ENCODE data around the gene MAG. TPM values are rescaled to one million over a fixed set of nuclear protein-coding genes. Genes with fewer than 3 reads are reported as not detected.

MAG gene
- total and polyA plus RNA-seq, 12 donors, result 0.33 to 45.0 (median 2.1) TPM; not detected in 1

DNA sequence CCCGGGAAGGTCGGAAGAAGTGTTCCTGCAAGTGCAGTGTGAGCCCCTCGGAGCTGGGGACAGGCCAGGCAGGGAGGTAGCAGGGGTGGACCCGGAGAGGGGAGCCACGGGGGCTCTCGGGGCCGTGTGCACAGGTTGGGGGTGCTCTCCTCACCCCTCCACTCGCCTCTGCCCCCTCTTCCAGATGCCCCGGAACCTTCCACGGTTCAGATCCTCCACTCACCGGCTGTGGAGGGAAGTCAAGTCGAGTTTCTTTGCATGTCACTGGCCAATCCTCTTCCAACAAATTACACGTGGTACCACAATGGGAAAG lies 46.0 kb downstream of the MAG start:
- Histone ChIP-seq H3K9me3 (replicated peaks in 1 of 3) (no peaks in the 10 kb centered on the region), H3K27me3 (no peaks in the 10 kb centered on the region), H3K27ac (no peak overlapping the region), H3K36me3 (replicated peaks in 1 of 2) (no peaks in the 10 kb centered on the region), H3K4me1 (replicated peaks in 1 of 2) (no peaks in the 10 kb centered on the region), H3K4me3 (no peak overlapping the region)
- 84 to 90% (median 85%) methylated on average over 11 to 13 of the region's 13 CpGs for WGBS, 4 donors
- no peak for DNase-seq
- intact Hi-C loops (cut with DNase I), result no loop called here
- TF ChIP-seq POLR2A (IDR thresholded peaks at IDR 0.05) (no peak), CTCF (IDR thresholded peaks at IDR 0.05) (no peak)

- Histone ChIP-seq H3K4me3 (no peak overlapping the region), H3K27me3 (no peaks in the 10 kb centered on the region), H3K9me3 (replicated peaks in 1 of 3) (no peaks in the 10 kb centered on the region), H3K27ac (no peak overlapping the region), H3K36me3 (replicated peaks in 1 of 2) (no peaks in the 10 kb centered on the region), H3K4me1 (replicated peaks in 1 of 2) (no peaks in the 10 kb centered on the region)
- TF ChIP-seq POLR2A (IDR thresholded peaks at IDR 0.05) (no peak), CTCF (IDR thresholded peaks at IDR 0.05) (no peak)
- WGBS, 4 donors, result 77 to 92% (median 85%) methylated on average over 3 to 11 of the region's 11 CpGs
- DNase-seq, result no peak
- intact Hi-C loops (cut with DNase I), result no loop called here
These were observed 48.5 kb downstream of the MAG start for GRCh38 chr19:35340431-35340830.

GRCh38 chr19:35341006-35341405 lies 49.0 kb downstream of the MAG start:
- Histone ChIP-seq H3K27ac (no peak overlapping the region), H3K27me3 (no peaks in the 10 kb centered on the region), H3K4me1 (replicated peaks in 1 of 2) (no peaks in the 10 kb centered on the region), H3K4me3 (no peak overlapping the region), H3K9me3 (replicated peaks in 1 of 3) (no peaks in the 10 kb centered on the region), H3K36me3 (replicated peaks in 1 of 2) (no peaks in the 10 kb centered on the region)
- intact Hi-C loops (cut with DNase I), result no loop called here
- DNase-seq, result no peak
- no peak for TF ChIP-seq POLR2A (IDR thresholded peaks at IDR 0.05)
- TF ChIP-seq CTCF (IDR thresholded peaks at IDR 0.05), result no peak
- 86 to 87% (median 87%) methylated on average over 16 of the region's 16 CpGs for WGBS, 4 donors

GRCh38 chr19:35341565-35342225 lies 49.7 kb downstream of the MAG start:
- 84 to 90% (median 87%) methylated on average over 13 to 14 of the region's 14 CpGs for WGBS, 4 donors
- Histone ChIP-seq H3K27me3 (no peaks in the 10 kb centered on the region), H3K9me3 (replicated peaks in 1 of 3) (no peaks in the 10 kb centered on the region), H3K4me3 (no peak overlapping the region), H3K4me1 (replicated peaks in 1 of 2) (no peaks in the 10 kb centered on the region), H3K27ac (no peak overlapping the region), H3K36me3 (replicated peaks in 1 of 2) (no peaks in the 10 kb centered on the region)
- no peak for DNase-seq
- intact Hi-C loops (cut with DNase I), result no loop called here
- no peak for TF ChIP-seq POLR2A (IDR thresholded peaks at IDR 0.05)
- TF ChIP-seq CTCF (IDR thresholded peaks at IDR 0.05), result no peak
